Stimulated activated naive CD8-positive, alpha-beta T cell treated with anti-CD3 and anti-CD28 coated beads, Interleukin-15, amount 100 ng/mL, for 72 hours (primary cell): ENCODE data around the gene CCDC178.

ENCODE experiments used
- ATAC-seq: fragments of 150-1000 bp; cut with Tn5 transposase; 2 replicates; pipeline ENCODE4 v1.10.0; 2021; ENCODE audit warnings: mild to moderate bottlenecking, moderate library complexity
- DNase-seq, 2 donors: peaks; one replicate each; pipeline ENCODE4 v3.0.0; 2021 to 2022
- H3K27ac Mint-ChIP-seq, 2 donors: one replicate each; pipeline ENCODE4 v1.8.0; 2022; ENCODE audit warnings: mild to moderate bottlenecking in 2 of 2, mixed read lengths in 2 of 2, moderate library complexity in 2 of 2
- H3K27me3 Mint-ChIP-seq: one replicate; pipeline ENCODE4 v1.8.0; 2022; ENCODE audit warnings: mixed read lengths
- H3K4me1 Mint-ChIP-seq: one replicate; pipeline ENCODE4 v1.8.0; 2022; ENCODE audit warnings: mild to moderate bottlenecking, mixed read lengths
- H3K4me3 Mint-ChIP-seq, 2 donors: one replicate each; pipeline ENCODE4 v1.8.0; 2022; ENCODE audit warnings: mild to moderate bottlenecking in 2 of 2, mixed read lengths in 2 of 2, moderate library complexity in 1 of 2
- H3K9me3 Mint-ChIP-seq, 2 donors: one replicate each; pipeline ENCODE4 v1.8.0; 2022; ENCODE audit warnings: mixed read lengths in 2 of 2

CCDC178 gene, protein sequence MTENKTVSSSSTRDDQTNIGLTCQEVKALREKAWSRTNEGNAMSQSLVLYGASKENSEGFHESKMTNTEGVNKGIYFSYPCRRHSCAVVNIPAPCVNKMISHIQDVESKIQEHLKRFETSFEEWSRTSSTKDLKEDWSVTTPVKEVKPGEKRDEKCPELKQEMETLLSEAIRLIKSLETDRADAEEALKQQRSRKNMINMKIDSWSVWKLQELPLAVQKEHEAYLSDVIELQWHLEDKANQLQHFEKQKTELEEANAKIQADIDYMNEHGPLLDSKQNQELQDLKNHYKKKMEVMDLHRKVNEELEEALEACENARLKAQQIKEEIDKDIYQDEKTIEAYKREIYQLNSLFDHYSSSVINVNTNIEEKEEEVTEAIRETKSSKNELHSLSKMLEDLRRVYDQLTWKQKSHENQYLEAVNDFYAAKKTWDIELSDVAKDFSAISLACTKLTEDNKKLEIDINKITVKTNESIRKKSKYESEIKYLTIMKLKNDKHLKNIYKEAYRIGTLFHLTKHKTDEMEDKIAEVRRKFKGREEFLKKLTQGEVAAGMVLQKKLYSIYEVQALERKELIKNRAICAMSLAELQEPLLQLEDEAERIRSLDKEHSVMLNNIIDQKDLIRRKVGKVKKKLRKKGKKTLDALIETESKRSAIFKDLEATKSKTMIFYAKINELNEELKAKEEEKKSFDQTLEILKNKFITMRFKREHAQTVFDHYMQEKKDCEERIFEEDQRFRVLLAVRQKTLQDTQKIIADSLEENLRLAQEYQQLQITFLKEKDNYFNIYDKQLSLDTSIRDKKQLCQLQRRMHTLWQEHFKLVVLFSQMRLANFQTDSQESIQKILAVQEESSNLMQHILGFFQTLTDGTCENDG

DNA sequence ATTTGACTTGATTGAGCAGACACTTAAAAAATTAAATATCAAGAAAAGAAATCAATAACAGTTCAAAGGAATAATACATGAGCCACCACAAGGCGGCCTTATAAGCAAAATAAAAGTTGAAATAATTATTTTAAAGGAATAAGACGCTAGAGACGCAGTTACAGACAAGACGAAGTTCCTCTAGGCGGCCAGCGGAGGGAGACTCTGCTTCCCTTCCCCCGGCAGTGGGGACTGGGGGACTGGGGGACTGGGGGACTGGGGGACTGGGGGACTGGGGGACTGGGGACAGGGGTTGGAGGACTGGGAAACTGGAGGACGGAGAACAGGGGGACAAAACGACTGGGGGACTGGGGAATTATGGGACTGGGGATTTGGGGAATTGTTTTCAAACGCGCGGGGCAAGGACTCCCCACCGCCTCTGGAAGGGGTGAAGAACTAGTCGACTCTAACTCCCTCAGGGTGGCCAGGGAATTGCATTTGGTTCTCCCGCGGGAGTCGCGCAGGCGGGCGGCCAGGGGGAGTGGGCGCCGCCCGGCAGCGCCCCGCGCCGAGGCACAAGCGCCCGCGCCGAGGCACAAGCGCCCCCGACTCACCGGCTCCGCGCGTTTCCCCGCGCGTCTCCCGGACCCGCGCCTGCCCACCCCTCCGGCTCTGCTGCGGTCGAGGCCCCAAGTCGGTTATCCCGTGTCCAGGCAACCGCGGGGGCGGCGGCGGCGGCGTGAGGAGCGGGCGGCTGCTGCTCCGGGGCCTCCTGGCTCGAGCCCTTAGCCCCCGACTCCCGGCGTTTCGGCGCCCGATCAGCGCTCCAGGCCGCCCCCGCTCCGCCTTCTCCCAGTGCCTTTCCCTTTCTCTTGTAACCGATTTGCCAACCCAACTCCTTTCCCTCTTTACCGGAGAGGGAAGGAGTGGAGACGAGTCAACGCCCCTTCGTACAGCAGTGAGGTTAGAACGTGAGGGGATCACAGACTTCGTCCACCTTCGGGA lies at the start of gene CCDC178:
TSS of gene CCDC178 (minus strand) at position 662 of the 984 bp plus-strand sequence. CDS start 28,633 bp downstream, outside the sequence.
- ATAC-seq, result no peak

DNA sequence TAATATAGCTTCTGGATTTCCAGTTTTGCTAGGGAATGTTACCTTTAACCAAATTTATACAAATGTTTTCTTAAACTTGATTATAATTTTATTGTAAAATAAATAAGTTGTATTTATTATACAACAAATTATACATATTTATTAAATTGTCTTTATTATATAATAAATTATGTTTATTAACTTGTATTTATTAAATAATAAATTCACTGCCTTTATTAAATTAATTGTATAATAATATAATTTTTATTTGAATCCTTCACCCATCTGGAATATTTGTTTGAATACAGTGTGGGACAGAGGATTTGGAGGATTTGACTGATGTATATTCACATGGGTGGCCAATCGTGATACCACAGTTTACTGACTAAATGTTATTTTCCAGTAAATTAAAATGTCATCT lies 43.4 kb upstream of the CCDC178 start:
- peaks cover 0 to 5% of the 10 kb centered on the region in 2 donors for H3K9me3 Mint-ChIP-seq
- H3K4me3 Mint-ChIP-seq, result no peak overlapping the region
- DNase-seq, result no peak
- H3K27me3 Mint-ChIP-seq, result no peaks in the 10 kb centered on the region
- ATAC-seq, result no peak
- H3K27ac Mint-ChIP-seq, result no peak overlapping the region
- H3K4me1 Mint-ChIP-seq, result no peaks in the 10 kb centered on the region

More for the DNA sequence above, at the start of gene CCDC178:
- no peaks in the 10 kb centered on the region for H3K4me1 Mint-ChIP-seq
- H3K9me3 Mint-ChIP-seq, result peaks cover 0 to 6% of the 10 kb centered on the region in 2 donors
- H3K27me3 Mint-ChIP-seq, result peaks cover 26% of the 10 kb centered on the region
- no peak within 1 kb of the TSS for H3K27ac Mint-ChIP-seq
- H3K4me3 Mint-ChIP-seq, result no peak within 1 kb of the TSS
- DNase-seq, result no peak

DNA sequence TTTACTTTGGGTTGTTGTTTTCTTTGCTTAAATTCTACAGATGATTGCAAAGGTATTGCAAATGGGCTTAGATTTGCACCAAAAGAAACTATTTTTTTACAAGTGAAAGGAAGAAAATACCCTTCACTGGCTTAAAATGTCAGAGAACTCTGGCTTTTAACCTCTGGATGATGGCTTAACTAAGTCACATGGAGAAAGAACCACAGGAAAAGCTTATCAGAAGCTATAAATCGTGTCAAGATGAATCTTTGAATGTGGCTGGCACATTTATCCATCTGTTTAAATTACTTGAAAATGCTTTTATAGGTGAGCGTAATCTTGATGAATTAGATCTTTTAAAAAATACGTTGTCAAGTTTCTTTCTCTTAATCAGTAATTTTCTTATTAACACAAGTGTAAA lies 32.0 kb upstream of the CCDC178 start:
- ATAC-seq (no peak), DNase-seq (no peak)
- no peaks in the 10 kb centered on the region for H3K27me3 Mint-ChIP-seq
- H3K27ac Mint-ChIP-seq, result no peak overlapping the region
- H3K4me3 Mint-ChIP-seq, result no peak overlapping the region
- H3K4me1 Mint-ChIP-seq, result no peaks in the 10 kb centered on the region
- H3K9me3 Mint-ChIP-seq, result no peaks in the 10 kb centered on the region

DNA sequence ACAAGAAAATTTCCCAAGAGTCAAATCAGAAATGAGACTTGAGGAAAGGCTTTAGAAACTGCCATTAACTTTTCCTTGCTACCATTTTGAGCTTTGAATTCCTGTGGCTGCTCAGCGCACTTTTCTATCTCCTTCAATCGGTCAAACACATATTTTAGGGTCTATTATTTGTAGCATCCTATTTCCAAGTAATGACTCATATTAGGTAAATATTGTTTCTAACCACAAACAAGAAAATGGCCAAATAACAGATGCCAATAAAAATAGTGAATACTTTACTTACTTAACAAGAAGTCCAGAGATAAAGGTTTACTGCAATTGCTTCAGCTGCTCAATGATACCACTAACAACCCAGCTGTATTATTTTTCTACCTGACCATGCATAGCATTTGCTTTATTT lies 29.7 kb upstream of the CCDC178 start:
- Mint-ChIP-seq H3K27ac (no peak overlapping the region), H3K9me3 (peaks cover 6 to 13% of the 10 kb centered on the region in 2 donors), H3K4me3 (no peak overlapping the region), H3K27me3 (no peaks in the 10 kb centered on the region), H3K4me1 (no peaks in the 10 kb centered on the region)
- ATAC-seq (no peak), DNase-seq (no peak)

DNA sequence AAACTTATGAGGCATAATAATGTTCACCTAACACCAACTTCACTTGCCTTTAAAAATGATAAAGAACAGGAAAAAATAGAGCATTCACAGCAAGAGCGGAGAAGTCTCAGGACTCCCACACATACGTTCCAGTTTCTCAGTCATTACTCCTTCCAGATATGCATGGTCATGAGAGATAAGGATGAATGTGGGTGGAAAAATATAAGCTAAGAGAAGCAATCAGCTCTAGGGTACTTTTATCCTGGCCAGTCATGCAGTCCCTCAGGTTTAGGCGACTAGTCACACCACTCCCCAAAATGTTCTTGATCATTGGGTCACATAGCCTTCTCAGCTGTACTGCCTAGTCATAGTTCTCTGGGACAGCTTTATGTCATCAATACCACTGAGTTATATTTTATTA lies 29.2 kb upstream of the CCDC178 start:
- DNase-seq (no peak), ATAC-seq (no peak)
- no peaks in the 10 kb centered on the region for H3K27me3 Mint-ChIP-seq
- peaks cover 8 to 13% of the 10 kb centered on the region in 2 donors for H3K9me3 Mint-ChIP-seq
- no peak overlapping the region for H3K4me3 Mint-ChIP-seq
- H3K4me1 Mint-ChIP-seq, result no peaks in the 10 kb centered on the region
- no peak overlapping the region for H3K27ac Mint-ChIP-seq

DNA sequence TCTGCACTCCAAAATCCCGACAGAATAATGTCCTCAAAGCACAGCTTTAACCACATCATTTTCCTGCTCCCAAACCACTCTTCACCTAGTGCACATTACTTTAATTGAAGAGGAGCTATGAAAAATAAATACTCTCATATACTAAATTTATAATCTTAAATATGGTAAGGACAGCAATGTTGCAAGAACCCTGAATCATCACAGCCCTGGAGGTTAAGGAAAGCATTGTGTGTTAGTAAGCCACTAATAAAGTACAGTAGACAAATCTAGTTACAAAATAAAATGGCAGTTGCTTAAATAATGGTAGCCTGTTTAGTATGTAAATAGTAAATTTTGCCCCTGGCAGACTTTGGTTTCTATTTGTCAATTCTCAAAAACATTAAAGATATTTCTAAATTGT lies 27.0 kb upstream of the CCDC178 start:
- Mint-ChIP-seq H3K27me3 (no peaks in the 10 kb centered on the region), H3K27ac (no peak overlapping the region), H3K4me3 (no peak overlapping the region), H3K4me1 (no peaks in the 10 kb centered on the region), H3K9me3 (peaks cover 8 to 13% of the 10 kb centered on the region in 2 donors)
- ATAC-seq, result no peak
- no peak for DNase-seq

DNA sequence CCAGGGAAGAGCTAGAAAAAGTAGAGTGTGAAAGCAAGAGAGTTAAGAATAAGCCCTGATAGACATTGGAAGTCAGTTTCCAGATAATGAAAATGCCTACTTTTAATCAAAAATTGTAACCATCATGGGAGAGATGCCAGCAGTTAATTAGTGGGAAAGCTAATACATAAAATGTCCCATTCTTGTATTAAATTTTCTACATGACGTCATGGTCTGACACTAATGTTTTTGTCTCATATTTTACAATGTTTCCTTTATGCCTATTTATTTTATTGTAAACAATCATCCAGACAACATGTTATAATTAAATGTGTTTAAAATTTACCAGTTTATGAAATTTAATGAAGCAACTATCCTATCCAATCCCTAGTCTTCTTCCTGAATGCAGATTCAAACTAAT lies 26.3 kb upstream of the CCDC178 start:
- Mint-ChIP-seq H3K27ac (no peak overlapping the region), H3K27me3 (no peaks in the 10 kb centered on the region), H3K9me3 (peaks cover 13% of the 10 kb centered on the region in 2 donors), H3K4me1 (no peaks in the 10 kb centered on the region), H3K4me3 (no peak overlapping the region)
- DNase-seq, result no peak
- ATAC-seq, result no peak

DNA sequence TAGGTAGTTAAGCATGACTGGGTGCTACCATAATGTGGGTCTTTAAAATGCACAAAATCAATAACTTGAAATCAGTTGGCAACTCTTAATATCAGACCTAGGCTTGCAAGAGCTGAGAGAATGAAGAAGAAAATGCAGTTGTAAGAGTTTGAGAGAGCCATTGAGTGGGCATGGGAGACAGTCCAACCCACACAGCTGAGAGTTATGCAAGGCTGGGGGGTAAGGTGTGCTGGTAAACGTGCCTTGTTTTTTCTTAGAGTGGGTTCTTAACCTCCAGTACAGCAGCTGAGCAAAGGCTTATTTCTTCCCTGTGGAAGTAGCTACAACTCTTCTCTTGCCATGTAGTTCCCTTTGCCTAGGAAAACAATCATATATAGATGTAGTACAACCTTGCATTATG lies 20.2 kb upstream of the CCDC178 start:
- Mint-ChIP-seq H3K4me3 (no peak overlapping the region), H3K9me3 (peaks cover 6 to 9% of the 10 kb centered on the region in 2 donors), H3K27ac (no peak overlapping the region), H3K27me3 (no peaks in the 10 kb centered on the region), H3K4me1 (no peaks in the 10 kb centered on the region)
- ATAC-seq (no peak), DNase-seq (no peak)

DNA sequence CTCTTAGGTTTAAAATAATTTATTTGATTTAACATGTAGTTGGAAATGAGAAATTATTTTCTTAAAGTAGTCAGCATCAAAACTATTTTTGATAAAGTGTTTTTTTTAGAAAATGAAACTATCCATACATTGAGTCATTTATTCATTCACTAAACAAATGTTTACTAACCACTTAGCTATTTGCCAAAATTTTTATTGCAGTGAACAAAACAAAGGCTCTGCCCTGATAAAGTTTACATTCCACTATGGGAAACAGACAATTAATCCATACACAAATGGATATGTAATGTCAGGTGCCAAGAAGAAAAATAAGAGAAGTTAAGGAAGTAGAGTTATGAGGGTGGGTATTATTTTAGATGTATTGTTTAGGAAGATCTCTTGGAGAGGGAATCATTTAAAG lies 19.1 kb upstream of the CCDC178 start:
- H3K4me1 Mint-ChIP-seq, result no peaks in the 10 kb centered on the region
- no peak for DNase-seq
- no peak for ATAC-seq
- H3K9me3 Mint-ChIP-seq, result peaks cover 5 to 10% of the 10 kb centered on the region in 2 donors
- H3K27me3 Mint-ChIP-seq, result no peaks in the 10 kb centered on the region
- H3K4me3 Mint-ChIP-seq, result no peak overlapping the region
- H3K27ac Mint-ChIP-seq, result no peak overlapping the region

DNA sequence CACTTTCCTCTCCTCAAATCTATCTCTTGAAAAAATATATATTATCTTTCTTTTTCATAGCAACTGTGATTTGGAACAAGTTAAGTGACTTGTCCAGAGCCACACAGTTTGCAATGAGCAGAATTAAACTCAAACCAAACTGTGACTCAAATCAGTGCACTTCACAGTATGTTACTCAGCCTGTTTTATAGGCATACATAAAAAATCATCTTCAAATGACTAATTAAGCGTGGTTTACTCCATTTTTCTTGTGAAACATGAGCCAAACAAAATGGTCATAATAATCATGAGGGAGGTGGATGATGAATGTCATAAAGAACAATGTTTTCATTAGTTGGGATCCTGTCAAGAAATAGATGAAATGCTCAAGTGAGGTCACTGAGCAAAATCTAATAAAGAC lies 6.1 kb upstream of the CCDC178 start:
- no peak for ATAC-seq
- Mint-ChIP-seq H3K4me3 (no peak overlapping the region), H3K9me3 (peaks cover 0 to 13% of the 10 kb centered on the region in 2 donors), H3K27me3 (peaks cover 6% of the 10 kb centered on the region), H3K4me1 (no peaks in the 10 kb centered on the region), H3K27ac (no peak overlapping the region)
- DNase-seq, result no peak

DNA sequence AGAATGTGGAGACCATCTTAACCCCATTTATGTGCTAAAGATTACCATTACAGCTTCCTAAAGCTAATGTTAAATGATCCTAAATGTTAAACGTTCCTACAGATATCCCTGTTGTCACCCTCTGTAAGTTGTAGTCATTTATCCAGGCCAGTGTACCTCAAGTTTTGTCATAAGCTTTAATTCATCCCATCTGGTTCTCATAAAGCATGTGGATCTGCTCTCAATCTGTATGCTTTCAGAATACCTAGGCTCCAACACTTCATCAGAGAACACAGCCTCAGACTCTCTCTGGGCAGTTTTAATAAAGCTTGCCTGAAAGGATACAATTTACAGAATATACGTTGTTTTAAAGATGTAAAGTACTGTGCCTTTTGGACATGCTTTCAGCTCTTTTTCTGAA lies 4.2 kb upstream of the CCDC178 start:
- Mint-ChIP-seq H3K27ac (no peak overlapping the region), H3K4me1 (no peaks in the 10 kb centered on the region), H3K9me3 (peaks cover 0 to 13% of the 10 kb centered on the region in 2 donors), H3K27me3 (peaks cover 22% of the 10 kb centered on the region), H3K4me3 (no peak overlapping the region)
- no peak for DNase-seq
- no peak for ATAC-seq

DNA sequence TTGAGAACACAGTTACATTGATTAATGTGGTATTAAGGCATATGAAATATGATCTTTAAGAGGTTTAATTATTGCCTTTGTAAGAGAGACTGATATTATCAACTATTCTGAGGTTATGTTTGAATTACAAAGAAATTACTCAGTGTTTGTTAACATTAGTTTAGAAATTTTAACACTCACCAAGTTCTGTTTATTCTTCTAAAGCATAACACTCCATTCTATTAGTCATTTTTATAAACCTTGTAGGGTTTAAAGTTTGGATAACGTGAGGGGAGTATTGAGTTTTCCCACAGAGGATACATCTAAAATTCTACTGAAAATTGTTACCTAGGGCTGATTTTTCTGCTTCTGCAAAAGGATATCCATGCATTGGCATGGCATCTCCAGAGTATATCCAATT lies 7.7 kb downstream of the CCDC178 start:
- ATAC-seq (no peak), DNase-seq (no peak)
- Mint-ChIP-seq H3K27ac (no peak overlapping the region), H3K4me1 (no peaks in the 10 kb centered on the region), H3K27me3 (no peaks in the 10 kb centered on the region), H3K4me3 (no peak overlapping the region), H3K9me3 (no peaks in the 10 kb centered on the region)

DNA sequence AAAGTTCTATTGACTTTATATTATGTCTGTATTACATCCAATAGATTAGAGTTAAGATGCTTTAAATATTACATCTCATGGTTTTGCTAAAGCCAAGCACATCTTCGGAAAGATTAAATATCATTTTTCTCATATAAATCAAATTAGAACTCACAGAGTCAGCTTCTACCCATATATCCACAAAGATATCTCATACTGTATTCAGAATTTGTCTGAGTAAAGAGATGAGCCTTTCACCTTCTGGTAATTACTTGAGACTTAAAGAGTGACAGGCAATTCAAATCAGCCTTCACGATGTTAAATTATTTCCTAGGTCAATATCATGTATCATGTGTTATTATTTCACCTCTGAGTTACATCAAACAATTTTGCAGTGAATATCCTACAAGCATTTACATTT lies 13.0 kb downstream of the CCDC178 start:
- Mint-ChIP-seq H3K9me3 (no peaks in the 10 kb centered on the region), H3K27ac (no peak overlapping the region), H3K4me1 (no peaks in the 10 kb centered on the region), H3K27me3 (no peaks in the 10 kb centered on the region), H3K4me3 (no peak overlapping the region)
- ATAC-seq, result no peak
- no peak for DNase-seq

DNA sequence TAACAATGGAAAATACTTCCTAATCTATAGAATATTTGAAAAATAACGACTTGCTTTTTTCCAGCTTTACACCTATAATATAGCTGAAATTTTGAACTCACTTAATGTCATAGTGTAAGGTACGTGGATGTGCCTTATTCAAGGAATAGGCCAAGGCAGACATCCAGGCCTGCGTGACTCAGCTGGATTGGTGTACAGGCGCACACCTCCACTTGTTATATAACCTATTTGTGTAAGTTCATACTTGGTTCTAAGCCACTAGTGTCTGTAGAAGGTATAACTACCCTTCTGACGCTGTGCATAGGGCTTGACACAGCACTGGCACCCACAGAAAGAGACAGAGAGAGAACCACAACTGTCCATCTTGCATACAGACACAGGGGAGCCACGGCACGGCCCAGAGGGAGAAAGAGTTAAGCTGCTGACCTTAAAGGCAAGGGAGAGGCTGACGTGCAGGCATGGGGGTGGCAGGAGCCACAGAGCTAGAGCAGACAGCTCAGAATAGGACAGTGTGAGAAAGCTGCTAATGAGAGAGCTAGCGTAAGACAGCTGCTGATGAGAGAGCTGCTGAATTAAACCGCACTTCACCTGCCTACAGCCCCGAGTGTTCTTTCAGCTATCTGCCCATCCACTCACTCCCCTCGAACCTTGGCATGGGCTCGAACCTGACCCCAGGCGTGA lies 16.1 kb downstream of the CCDC178 start:
- Mint-ChIP-seq H3K27ac (no peak overlapping the region), H3K27me3 (no peaks in the 10 kb centered on the region), H3K9me3 (peaks cover 0 to 6% of the 10 kb centered on the region in 2 donors), H3K4me3 (no peak overlapping the region), H3K4me1 (no peaks in the 10 kb centered on the region)
- DNase-seq (no peak), ATAC-seq (no peak)

DNA sequence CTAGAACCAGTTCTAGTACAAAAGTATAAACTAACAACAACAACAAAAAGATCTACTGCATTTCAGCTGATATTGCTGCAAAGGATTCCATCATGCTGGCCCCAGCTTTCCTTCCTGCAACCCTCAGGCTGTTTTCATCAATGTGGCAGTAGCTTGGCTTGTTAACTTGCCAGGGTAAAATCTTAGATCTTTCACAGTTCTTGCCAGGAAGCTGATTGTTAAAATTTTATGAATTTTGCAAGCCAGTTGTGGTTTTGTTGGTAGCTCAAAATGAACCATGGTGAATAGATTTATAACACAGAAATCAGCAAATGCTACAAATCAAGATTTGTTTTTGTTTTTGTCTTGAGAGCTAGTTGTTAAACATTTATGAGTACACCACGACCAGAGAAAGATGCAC lies 19.3 kb downstream of the CCDC178 start:
- Mint-ChIP-seq H3K27ac (no peak overlapping the region), H3K4me3 (no peak overlapping the region), H3K9me3 (peaks cover 8 to 17% of the 10 kb centered on the region in 2 donors), H3K27me3 (no peaks in the 10 kb centered on the region), H3K4me1 (no peaks in the 10 kb centered on the region)
- no peak for ATAC-seq
- DNase-seq, result no peak
